Subcutaneous adipose tissue (tissue), 4 donors: ENCODE data around the gene NAB1. TPM values are rescaled to one million over a fixed set of nuclear protein-coding genes. Genes with fewer than 3 reads are reported as not detected.

Source experiments
- total RNA-seq, 4 donors: library from RNA; depleted of rRNA; stranded (reverse); fragments of >200 nt; gene quantifications; one replicate each; pipeline ENCODE4 v1.1.0, GENCODE V29; 2016
- TF ChIP-seq, protein P1 (sequence below): fragments of 450-650 bp; IDR thresholded peaks from one replicate; pipeline ENCODE4 v1.5.1; 2016; ENCODE audit warnings: low read depth, mild to moderate bottlenecking, control low read depth, antibody characterized with exemption, moderate library complexity

NAB1 gene
- total RNA-seq, 4 donors from 2014 or later: 45.2 to 60.1 (median 56.3) TPM

GRCh38 chr2:190646780-190647522 lies 1.9 kb upstream of the NAB1 start:
- TF ChIP-seq, protein P1, sequence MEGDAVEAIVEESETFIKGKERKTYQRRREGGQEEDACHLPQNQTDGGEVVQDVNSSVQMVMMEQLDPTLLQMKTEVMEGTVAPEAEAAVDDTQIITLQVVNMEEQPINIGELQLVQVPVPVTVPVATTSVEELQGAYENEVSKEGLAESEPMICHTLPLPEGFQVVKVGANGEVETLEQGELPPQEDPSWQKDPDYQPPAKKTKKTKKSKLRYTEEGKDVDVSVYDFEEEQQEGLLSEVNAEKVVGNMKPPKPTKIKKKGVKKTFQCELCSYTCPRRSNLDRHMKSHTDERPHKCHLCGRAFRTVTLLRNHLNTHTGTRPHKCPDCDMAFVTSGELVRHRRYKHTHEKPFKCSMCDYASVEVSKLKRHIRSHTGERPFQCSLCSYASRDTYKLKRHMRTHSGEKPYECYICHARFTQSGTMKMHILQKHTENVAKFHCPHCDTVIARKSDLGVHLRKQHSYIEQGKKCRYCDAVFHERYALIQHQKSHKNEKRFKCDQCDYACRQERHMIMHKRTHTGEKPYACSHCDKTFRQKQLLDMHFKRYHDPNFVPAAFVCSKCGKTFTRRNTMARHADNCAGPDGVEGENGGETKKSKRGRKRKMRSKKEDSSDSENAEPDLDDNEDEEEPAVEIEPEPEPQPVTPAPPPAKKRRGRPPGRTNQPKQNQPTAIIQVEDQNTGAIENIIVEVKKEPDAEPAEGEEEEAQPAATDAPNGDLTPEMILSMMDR: no peak

- TF ChIP-seq, protein P1: no peak
Observed at GRCh38 chr2:190648289-190649034, 421 bp upstream of the NAB1 start.

- TF ChIP-seq, protein P1: no peak
Observed at GRCh38 chr2:190649798-190650390, 1.0 kb downstream of the NAB1 start.

GRCh38 chr2:190651413-190651812 lies 2.5 kb downstream of the NAB1 start:
- TF ChIP-seq, protein P1: no peak

- TF ChIP-seq, protein P1: no peak
Observed at GRCh38 chr2:190653231-190653630, 4.3 kb downstream of the NAB1 start.

DNA sequence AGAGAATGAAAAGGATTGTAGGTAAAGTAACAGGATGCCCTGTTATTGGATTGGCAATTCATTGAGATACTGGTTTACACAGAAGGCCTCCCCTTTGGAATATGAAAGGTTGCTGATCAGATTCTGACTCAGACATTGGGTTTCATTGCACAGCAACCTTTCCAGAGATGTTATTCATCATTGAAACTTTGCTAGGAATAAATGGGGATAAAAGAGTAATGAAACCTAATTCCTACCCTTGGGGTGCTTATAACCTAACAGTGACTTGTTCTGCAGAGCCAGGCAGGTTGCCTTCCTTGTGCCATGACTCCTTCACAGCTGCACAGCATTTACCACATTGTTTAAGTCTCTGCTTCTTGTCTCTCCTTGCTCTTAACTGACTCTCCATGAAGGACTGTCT lies 5.0 kb downstream of the NAB1 start:
- TF ChIP-seq, protein P1: no peak

DNA sequence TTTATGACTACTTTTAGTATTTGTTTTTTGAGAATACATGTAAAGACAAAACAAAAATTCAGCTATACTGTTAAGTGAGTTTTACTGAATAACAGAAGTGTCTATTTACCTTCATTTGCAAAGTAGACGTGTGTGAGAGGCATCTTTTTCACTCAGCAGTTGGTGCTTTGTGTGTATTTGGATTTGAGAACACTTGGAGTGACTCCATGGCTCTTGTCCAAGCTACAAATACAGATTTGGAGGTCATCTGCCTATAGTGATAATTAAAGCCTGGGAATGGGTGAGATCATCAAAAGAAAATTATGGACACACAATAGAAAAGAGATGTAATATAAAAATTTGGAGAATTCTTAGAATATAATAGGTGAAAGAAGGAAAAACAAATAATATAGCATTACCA lies 6.2 kb downstream of the NAB1 start:
- TF ChIP-seq, protein P1: no peak
